HL-60 (cell line): ENCODE data around the gene MAP3K21.

ENCODE experiments used
- DNase-seq, 2 experiments: peaks; one replicate each; pipeline ENCODE4 v3.0.0-alpha.2; 2010 to 2020; ENCODE audit warnings: low read depth in 1 of 2, low spot score in 1 of 2
- H3K27ac ChIP-seq: fragments of 250-450 bp; sonication (Bioruptor Pico); replicated peaks from 2 replicates; pipeline ENCODE4 v1.5.1; 2020; ENCODE audit warnings: mild to moderate bottlenecking, moderate library complexity
- H3K27me3 ChIP-seq: fragments of 250-450 bp; sonication (Bioruptor Pico); 2 replicates; pipeline ENCODE4 v1.5.1; 2021; ENCODE audit warnings: mild to moderate bottlenecking, moderate library complexity; ENCODE audit not compliant: insufficient read depth, poor library complexity, severe bottlenecking
- H3K4me3 ChIP-seq: replicated peaks from 2 replicates; pipeline ENCODE4 v1.5.1; 2011; ENCODE audit warnings: mild to moderate bottlenecking, control low read depth, low read length; ENCODE audit not compliant: insufficient read depth
- CTCF ChIP-seq: IDR thresholded peaks from one replicate; pipeline ENCODE4 v1.5.1; 2011; ENCODE audit warnings: low read length, control low read depth, inconsistent platforms; ENCODE audit not compliant: insufficient read depth
- GABPA ChIP-seq: IDR thresholded peaks from 2 replicates; pipeline ENCODE4 v1.6.1; 2012; ENCODE audit warnings: low read depth
- POLR2AphosphoS5 ChIP-seq: IDR thresholded peaks from 2 replicates; pipeline ENCODE4 v1.6.1; 2012; ENCODE audit warnings: low read depth
- REST ChIP-seq: IDR thresholded peaks from 2 replicates; pipeline ENCODE4 v1.6.1; 2012; ENCODE audit warnings: low read depth; ENCODE audit not compliant: insufficient replicate concordance
- SPI1 ChIP-seq: IDR thresholded peaks from 2 replicates; pipeline ENCODE4 v1.6.1; 2012; ENCODE audit warnings: low read depth, mild to moderate bottlenecking, borderline replicate concordance

Gene MAP3K21

GRCh38 chr1:233372218-233373120 is 44.9 kb downstream of the MAP3K21 start:
- H3K27ac ChIP-seq: no peak overlapping the region
- no peaks in the 10 kb centered on the region for H3K27me3 ChIP-seq
- DNase-seq: no peak
- no peak overlapping the region for H3K4me3 ChIP-seq
- no peak for TF ChIP-seq REST
- no peak for TF ChIP-seq POLR2AphosphoS5
- TF ChIP-seq CTCF: no peak
- TF ChIP-seq SPI1: no peak
- TF ChIP-seq GABPA: no peak

GRCh38 chr1:233373226-233373625 is 45.7 kb downstream of the MAP3K21 start:
- Histone ChIP-seq H3K27me3 (no peaks in the 10 kb centered on the region), H3K27ac (no peak overlapping the region), H3K4me3 (no peak overlapping the region)
- no peak for DNase-seq
- no peak for TF ChIP-seq POLR2AphosphoS5
- no peak for TF ChIP-seq REST
- no peak for TF ChIP-seq CTCF
- no peak for TF ChIP-seq SPI1
- no peak for TF ChIP-seq GABPA

GRCh38 chr1:233375653-233376052 is 48.1 kb downstream of the MAP3K21 start:
- TF ChIP-seq POLR2AphosphoS5 (no peak), REST (no peak), SPI1 (no peak), GABPA (no peak), CTCF (no peak)
- Histone ChIP-seq H3K27ac (no peak overlapping the region), H3K27me3 (no peaks in the 10 kb centered on the region), H3K4me3 (no peak overlapping the region)
- DNase-seq: no peak
